Suppressor macrophage treated with lipopolysaccharide for 1 hour (primary cell): ENCODE results near the gene BCR.
"Not testable (repeated sequence)": the region's sequence is repeated elsewhere in the genome, so short reads cannot be mapped to it uniquely, and the experiment has no call there.

ENCODE experiments used
- DNase-seq, 3 donors: peaks; one replicate each; pipeline ENCODE4 v3.0.0-alpha.2; 2020 to 2022

Gene BCR

DNA sequence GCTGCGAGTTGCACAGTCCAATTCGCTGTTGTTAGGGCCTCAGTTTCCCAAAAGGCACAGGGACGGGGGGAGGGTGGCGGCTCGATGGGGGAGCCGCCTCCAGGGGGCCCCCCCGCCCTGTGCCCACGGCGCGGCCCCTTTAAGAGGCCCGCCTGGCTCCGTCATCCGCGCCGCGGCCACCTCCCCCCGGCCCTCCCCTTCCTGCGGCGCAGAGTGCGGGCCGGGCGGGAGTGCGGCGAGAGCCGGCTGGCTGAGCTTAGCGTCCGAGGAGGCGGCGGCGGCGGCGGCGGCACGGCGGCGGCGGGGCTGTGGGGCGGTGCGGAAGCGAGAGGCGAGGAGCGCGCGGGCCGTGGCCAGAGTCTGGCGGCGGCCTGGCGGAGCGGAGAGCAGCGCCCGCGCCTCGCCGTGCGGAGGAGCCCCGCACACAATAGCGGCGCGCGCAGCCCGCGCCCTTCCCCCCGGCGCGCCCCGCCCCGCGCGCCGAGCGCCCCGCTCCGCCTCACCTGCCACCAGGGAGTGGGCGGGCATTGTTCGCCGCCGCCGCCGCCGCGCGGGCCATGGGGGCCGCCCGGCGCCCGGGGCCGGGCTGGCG is at the start of gene BCR:
Gene BCR (plus strand): TSS at position 209 of the 592 bp plus-strand sequence. CDS start 452 bp downstream, outside the sequence.
- DNase-seq: peak; percentile 65 to 87 (median 79)

DNA sequence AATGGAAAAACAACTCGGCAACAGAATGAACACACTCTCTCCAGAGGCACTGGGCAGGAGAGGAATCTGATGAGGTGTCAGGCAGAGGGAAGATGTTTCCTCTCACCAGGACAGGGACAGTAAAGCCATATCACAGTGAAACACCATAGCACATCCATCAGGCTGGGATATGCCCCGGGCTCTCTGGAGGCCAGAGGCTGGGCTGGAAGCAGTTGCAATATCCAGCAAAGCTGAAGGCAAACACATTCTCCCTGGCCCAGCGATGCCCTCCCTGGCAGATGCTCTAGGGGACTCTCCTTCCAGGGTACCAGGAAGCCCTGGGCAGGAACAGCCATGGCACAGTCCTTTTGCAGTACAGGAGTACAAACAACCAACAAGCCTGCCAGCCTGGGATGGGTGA is 49.6 kb upstream of the BCR start:
- no peak for DNase-seq

DNA sequence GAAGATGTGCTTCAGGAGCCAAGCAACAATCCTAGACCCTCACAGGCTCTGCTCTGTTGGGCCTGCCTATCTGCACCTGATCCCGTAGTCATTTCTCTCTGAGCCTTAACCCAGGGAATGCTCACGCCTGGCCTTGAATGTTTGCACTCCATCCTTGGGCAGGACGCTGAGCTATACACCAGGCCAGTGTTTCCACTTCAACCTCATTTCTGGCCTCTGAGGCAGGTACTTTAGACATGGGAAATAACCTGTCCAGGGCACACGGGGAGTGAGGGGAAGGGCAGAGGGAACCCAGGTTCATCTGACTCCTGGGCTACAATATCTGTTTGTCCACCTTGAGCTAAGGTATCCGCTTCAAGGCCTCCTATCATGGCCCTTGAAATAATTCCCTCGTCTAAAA is 48.4 kb upstream of the BCR start:
- DNase-seq: no peak

DNA sequence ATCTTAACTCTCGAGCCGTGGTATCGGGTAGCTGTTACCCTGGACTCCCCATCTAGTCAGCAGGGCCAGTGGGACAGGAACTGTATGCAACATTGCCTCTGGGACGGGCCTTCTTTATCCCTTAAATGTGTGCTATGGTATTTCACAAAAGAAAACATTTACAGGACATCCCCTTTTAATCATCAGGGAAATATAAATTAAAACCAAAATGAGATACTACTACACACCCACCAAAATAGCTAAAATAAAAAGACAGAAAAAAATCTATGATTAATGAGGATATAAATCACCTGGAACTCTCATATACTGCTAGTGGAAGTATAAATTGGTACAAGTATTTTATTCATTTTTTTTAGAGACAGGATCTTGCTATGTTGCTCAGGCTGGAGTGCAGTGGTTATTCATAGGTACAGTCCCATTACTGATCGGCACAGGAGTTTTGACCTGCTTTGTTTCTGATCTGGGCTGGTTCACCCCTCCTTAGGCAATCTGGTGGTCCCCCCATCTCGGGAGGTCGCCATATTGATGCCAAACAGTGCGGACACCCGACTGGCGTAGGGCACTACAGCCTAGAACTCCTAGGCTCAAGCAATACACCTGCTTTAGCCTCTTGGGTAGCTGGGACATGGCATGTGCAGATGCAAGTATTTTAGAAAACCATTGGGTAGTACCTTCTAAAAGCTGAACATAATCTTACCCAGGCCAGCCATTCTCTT is 47.8 kb upstream of the BCR start:
- no peak for DNase-seq

DNA sequence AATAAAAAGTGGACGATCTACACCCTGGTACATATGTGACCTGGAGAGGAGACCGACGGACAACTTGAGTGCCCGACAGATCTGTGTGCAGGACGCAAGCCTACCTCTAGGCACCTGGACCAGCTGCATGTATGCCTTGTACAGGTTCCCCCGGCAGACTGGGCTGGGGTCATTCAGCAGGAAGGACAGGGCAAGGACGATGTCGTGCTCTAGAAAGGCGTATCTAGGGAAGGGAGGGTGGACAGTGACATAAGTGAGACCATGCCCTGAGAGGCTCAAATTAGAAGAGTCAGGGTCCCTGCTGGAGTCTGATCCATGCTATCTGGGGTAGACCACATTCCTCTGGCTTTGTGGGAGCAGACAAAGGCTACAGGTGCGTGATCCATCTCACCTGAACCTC is 46.4 kb upstream of the BCR start:
- no peak for DNase-seq

DNA sequence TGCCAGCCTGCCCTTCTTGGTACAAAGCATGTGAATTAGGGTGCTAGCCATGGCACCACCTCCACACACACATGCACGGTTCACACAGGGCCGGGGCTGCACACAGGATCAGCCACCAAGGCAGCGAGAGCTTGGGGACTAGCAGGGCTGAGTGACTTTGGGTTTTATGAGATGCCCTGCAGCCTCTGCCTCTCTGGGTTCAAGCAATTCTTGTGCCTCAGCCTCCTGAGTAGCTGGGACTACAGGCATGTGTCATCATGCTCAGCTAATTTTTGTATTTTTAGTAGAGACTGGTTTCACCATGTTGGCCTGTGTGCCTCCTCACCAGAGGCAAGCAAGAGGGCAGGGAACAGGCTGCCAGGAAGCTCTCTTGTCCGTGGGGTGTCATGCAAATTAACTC is 43.3 kb upstream of the BCR start:
- not testable (repeated sequence) for DNase-seq

DNA sequence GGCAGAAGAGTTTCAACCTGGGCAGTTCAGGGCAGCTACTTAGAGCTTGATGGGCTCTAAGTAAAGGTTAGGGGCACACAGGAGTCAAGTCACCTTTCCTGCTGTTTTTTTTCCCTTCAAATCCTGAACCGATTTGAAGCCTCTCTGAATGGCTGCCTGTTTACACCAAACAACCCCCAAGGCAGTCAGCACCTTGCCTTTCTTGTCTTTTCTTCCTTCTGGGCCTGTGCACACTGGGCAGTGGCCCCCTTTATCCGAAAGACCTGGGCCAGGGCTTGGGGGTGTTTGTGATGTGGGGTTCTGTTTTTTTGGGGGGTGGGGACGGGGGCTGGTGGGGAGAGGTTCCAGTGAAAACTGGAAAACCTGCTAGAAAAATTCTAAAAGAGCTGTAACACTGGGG is 42.8 kb upstream of the BCR start:
- DNase-seq: no peak

DNA sequence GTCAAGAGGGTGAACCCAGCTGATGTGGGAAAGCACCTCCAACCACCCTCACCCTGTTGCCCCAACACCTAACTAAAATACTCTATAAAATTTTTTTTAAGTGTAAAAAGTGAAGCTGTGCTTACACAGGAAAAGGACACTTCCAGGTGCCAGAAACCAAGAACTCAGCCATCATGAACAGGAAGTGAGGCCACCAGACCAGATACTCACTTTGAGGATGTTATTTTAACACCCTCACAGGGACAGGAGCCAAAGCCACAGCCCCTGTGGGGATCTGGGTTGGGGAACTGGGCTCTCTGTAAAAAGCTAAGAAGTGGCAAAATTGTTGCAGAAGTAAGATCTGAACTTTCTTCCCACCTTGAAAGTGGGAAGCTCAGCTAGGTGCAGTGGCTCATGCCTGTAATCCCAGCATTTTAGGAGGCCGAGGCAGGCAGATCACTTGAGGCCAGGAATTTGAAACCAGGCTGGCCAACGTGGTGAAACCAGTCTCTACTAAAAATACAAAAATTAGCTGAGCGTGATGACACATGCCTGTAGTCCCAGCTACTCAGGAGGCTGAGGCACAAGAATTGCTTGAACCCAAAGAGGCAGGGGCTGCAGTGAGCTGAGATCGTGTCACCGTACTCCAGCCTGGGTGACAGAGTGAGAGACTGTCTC is 42.3 kb upstream of the BCR start:
- peak; percentile 26 to 32 (median 26) for DNase-seq

DNA sequence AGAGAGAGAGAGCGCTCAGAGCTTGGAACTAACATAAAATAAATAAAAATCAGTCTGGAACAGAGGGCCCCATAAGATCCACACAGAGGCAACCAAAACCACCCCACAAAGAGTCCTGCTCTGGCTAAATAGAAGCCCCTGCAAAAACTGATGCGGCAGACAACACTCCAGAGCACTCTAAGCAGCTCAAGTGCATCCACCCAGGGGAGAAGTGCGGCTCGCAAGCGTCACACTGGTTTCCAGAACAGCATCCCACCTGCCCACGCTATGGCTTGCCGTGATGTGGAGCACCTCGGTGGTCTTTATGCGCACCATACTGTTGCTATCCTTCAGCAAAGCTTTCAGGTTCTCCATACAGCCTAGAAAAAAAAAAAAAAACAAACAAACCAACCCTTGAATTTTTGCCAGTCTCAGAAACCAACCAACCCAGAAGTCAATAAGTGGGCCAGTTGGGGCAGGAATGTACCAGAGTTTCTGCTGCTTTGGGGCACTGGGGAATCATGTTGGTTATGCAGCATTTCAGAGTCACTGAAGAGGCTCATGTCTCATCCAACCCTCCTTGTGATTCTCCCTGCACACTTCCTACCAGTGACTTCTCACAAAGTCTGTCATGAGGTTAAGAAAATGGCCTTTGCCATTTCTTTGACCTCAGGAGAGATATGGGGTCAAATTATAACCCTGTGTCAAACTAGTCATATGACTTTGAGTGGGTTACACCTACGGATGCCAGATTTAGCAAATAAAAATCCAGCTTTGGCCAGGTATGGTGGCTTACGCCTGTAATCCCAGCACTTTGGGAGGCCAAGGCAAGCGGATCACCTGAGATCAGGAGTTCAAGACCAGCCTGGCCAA is 41.5 kb upstream of the BCR start:
- DNase-seq: peak in 1 of 3 donors; percentile 19

DNA sequence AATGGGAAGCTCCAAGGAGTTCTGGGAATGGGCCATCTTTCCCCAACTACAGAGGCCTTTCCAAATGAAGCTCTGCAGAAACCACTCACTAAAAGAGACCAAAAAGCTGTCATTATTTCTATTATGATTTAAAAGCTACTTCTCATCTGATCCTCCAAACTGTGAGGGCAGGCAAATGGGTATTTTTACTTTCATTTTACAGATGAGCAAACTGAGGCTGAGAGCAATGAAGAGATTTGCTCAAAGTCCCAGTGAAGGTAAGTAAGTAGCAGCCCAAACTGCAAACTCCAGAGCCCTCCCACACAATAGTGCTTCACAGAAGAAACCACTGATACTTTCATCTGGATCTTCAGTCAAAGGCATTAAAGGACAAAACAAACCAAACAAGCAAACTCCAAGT is 39.9 kb upstream of the BCR start:
- no peak for DNase-seq

DNA sequence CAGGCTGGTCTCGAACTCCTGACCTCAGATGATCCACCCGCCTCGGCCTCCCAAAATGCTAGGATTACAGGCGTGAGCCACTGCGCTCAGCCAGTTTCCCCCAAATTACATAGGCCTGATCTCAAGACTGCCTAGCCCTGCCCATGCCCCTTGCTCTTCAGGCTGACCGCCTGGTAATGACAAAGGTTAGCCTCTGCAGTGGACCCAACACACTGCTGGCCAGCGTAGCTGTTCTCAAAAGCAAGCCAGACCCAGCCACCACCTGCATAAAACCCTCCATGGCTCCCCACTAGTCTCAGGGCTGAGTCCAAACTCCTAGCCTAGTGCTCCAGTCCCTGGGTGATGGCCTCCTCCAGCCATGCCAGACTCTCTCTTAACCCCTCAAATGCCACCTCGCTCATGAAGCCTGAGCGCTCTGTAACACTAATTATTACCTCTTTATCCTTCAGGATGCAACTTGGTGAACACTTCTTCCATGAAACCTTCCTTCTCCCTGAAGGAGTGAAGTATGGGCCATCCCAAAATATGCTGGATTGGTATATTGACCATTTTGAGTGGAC is 37.7 kb upstream of the BCR start:
- DNase-seq: no peak

DNA sequence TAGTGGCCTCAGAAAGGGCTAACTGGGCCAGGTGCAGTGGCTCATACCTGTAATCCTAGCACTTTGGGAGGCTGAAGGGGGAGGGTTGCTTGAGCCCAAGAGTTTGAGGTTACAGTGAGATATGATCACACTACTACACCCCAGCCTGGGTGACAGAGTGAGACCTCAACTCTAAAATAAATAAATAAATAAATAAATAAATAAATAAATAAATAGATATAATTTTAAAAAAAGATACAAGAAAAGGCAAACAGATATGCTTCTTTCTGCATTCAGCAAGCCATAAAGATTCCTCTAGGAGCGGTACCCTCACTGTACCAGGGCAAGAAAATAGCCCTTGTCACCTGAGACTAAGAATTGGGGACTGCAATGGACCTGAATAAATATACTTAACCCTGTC is 37.2 kb upstream of the BCR start:
- no peak for DNase-seq

DNA sequence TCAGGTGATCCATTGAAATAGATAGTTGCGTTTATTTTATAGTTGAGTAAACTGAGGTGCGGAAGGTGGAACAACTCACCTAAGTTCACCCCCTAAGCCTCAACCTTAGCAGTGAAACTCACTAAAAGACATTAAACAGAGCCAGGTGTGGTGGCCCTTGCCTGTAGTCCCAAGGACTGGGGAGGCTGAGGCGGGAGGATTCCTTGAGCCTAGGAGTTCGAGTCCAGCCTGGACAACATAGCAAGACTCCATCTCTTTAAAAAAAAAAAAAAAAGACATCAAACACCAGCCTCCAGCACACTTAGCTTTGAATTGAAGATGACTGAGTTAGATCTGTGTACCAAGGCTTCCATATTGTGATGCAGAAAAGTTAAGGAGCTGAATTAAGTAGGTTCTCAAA is 35.9 kb upstream of the BCR start:
- no peak for DNase-seq

DNA sequence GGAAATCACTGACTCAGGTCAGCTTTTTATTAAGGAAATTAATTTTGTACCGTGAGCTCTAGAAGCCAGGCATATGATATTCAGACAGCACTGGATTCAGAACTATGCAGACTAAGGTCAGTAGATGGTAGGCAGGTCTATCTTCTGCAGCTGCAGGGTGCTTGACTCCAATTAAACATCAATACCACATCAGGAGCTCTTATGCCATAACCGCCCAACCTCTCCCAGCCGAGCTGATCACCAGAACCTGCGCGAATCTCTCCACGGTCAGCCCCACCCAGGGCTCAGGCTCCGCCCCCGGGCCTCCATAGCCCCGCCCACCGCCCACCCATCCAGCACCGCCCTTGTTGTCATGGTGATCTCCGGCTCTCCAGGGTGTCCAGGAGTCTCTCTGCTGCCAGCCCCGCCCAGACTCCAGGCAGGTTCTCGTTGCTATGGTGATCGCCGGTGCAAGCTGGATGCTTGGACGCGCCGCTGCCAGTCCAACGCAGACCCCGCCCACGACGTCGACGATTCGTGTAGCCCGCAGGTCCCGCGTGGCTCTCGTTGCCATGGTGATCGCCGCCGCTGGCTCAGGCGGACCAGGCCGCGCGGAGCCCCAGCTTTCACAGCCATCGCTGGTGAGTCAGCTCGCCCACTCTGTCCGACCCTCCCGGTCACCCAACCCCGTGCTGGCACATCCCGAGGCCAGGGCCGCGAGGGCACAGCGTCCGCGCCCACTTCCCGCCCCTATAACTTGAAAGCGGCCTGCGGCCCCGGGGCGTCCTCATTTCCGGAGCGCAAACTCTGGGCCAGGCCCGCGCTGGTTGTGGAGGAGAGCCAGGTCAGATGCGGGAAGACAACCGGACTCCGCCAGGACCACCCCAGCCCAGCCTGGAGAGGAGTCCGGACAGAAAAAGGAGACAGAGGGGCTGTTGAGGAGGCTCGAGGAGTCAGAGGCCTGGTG is 35.1 kb upstream of the BCR start, which contains the start of gene RAB36:
Gene RAB36 (plus strand): TSS at position 546 of the 946 bp plus-strand sequence. CDS start 1,140 bp downstream, outside the sequence.
- peak; percentile 90 to 94 (median 91) for DNase-seq

DNA sequence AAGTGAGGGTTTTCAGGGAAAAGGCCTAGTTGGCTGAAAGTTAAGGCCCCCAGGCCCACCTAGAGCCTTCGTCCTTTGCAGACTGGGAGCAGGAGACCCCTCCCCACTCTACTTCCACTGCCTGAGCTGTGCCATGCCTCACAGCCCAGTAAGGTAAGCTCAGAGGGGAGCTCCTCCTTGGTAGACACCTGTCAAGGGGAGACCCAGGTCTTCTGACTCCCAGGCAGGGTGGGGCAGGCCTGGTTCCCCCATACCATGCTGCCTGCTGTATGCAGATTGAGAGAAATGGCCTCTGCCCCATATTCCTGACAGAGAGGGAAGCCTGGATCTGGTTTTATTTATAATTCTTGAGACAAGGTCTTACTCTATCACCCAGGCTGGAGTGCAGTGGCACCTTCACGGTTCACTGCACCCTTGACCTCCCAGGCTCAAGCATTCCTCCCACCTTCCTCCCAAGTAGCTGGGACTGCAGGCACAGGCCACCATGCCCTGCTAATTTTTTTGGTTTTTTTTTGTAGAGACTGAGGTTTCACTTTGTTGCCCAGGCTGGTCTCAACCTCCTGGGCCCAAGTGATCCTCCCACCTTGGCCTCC is 34.3 kb upstream of the BCR start:
- no peak for DNase-seq

DNA sequence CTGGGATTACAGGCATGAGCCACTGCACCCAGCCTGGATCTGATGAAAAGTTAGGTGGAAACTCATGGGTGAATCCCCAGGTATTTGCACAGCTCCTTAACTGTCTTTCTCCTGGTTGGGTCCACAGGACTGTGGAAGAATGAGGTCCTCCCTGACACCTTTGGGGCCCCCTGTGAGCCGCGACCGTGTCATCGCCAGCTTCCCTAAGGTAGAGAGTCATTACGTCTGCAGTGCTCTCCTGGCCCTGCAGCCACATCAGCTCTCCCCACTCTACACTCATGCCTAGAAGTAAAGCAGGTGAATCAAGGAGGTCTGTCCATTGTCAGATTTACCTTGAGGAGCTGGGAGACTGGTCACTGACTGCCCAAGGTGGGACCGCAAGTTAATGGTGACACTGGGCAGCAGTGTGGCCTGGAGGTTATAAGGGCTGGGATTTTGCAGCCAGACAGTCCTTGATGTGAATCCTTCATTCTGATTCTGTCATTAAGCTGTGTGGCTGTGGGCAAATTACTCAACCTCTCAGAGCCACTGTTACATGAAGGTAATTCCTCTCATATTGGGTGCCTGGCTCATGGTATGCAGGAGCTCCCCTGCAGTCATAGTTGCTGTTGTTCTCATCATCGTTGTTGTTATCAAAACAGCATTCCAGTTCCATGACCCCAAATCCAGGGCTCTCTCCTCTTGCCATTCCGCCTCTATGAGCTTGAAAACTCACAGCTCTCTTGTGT is 33.7 kb upstream of the BCR start:
- no peak for DNase-seq

DNA sequence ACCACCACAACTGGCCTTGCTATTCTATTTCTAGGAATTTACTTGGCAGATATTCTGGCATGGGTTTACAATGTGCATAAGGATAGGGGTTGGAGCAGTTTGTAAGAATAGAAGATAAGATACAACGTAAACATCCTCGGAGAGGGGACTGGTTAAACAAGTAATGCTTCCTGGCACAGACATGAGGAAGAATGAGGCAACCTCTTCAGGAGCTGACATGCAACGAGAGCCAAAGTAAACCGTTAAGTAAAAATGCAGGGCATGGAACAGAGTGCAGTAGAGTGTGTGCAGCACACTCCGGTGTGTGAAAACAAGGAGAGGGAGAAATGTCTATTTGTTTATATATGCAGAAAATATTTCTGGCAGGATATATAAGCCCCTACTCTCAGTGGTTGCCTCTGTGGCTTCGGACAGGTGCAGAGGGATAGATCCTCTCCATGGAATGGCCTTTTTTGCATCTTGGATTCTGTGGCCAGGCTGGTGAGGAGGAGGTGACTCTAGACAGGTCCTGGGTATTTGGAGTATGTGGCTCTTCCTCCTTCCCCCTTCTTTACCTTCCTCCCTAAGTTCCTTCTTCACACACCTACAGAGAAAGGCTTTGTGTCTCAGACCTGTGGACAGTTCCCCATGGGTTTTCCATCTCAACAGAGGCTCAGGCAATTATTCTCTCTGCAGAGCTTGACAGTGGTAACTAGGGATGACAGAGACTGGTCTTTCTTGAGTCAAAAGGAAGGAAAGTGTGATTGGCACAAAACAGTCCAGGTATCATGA is 32.5 kb upstream of the BCR start:
- no peak for DNase-seq

DNA sequence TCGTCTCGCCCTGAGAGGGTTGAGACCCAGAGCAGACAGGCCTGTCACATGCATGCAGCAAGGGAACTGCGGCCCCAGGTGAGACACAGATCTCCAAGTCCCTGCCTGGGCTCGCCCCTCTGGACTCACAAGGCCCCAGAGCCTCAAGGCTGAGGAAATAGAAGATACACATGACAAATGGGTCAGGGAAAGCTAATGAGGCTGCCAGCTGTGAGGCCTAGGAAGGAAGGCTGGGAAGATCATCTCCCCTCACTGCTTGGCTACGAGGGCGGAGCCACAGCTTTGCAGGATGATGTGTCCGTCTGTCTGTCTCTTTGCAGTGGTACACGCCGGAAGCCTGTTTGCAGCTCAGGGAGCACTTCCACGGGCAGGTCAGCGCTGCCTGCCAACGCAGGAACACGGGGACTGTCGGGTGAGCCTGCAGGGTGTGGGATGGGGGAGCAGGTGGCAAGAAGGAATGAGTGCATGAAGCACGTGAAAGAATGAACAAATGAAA is 30.5 kb upstream of the BCR start:
- DNase-seq: no peak

DNA sequence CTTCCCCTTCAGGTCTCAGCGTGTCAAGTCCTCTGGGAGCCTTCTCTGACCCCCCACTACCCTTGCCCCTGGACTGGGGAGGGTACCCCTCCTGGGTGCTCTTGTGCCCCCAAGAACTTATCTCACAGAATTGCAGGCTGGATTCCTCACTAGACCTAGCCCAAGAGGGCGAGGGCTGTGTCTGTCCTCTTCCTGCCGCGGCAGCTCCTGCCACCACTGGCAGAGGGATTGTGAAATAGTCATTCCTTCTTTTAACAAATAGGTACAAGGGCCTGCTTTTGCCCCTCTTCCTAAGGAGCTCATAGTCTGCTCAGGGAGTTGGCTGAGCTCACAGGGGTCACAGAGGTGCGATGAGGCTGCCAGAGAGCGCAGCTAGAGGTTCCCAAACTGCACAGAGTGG is 29.5 kb upstream of the BCR start:
- no peak for DNase-seq

DNA sequence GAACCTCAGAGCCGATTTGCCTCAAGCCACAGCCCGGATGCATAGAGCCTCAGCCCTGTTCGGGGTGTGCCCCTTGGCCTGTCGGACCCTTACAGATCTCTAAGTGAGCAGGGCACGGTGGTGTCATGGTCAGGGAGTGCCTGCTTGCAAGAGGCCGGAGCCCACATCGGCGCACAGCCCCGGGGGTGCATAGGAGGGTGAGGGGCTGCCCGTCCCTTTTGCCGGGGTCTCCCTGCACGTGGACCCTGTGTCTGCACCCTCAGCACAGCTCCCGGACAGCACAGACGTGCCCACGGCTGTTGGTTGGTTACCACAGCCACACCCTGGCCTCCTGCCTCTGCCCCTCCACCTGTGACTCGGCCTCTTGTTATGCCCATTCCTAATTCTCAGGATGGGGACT is 28.5 kb upstream of the BCR start:
- DNase-seq: no peak
